Measurements from ENCODE around the gene ZNF593. TPM values are rescaled to one million over a fixed set of nuclear protein-coding genes. Genes with fewer than 3 reads are reported as not detected.

The ZNF593 gene
- polyA plus RNA-seq, 2 of the 4 experiments (the other 2 are of a cell fraction), result 27.2 to 45.4 TPM

DNA sequence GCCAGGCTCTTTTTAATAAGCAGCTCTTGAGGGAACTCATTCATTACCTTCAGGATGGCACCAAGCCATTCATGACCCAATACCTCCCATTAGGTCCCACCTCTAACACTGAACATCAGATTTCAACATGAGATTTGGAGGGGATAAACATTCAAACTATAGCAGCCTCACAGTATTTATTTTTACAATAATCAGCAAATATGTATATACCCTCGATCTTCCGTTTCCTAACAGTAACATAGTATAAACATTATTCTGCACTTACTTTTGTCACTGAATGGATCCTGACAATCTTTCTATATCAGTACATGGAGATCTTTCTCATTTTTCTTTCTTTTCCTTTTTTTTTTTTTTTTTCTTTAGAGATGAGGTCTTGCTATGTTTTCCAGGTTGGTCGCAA lies 26.1 kb downstream of the ZNF593 start:
- ChIA-PET CTCF (no interaction called here), POLR2A (no interaction called here)
- Histone ChIP-seq H3K4me3 (no peak overlapping the region), H3K9me3 (no peaks in the 10 kb centered on the region), H3K4me1 (no peaks in the 10 kb centered on the region), H3K4me2 (no peak overlapping the region), H3K27ac (no peak overlapping the region)
- DNase-seq (ENCODE audit: low read depth in 1 of 2, low spot score in 1 of 2) (no peak), FAIRE-seq (no peak), ATAC-seq (no peak)
- 48% methylated on average over 3 of the region's 3 CpGs for WGBS (ENCODE audit: missing lambda C conversion rate)
- TF ChIP-seq MAFK (IDR thresholded peaks at IDR 0.05; ENCODE audit: partially characterized antibody) (peak; percentile 29), HOXA7 (CRISPR knock-in tag; IDR thresholded peaks at IDR 0.05) (no peak)

DNA sequence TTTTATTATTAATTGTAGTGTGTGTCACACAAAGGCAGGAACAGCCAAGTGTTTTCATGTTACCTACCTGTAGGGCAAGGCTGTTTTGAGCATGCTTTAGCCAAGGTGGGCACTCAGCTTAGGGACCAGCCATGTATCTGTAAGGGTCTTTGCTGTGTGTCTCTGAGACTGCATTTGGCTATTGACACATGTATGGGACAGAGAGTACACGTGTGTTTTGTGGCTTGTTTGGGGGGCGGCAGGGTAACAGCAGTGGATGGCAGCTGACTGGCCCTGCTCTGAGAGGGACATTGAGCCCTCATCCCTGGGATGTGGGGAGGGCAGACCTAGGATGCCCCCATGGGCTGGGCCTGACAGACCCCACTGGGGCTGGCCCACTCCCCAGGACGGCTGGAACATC lies 27.6 kb downstream of the ZNF593 start:
- Histone ChIP-seq H3K27ac (no peak overlapping the region), H3K4me1 (no peaks in the 10 kb centered on the region), H3K4me2 (no peak overlapping the region), H3K4me3 (no peak overlapping the region), H3K9me3 (no peaks in the 10 kb centered on the region)
- ChIA-PET CTCF (interaction anchor here (1.4 to 1.6 kb wide), 3 partner anchors 8 to 37 kb away, joined by 4 to 5 read pairs (median 5); partner anchors contain the start of genes CEP85 and ZNF593), POLR2A (no interaction called here)
- 7% methylated on average over 2 of the region's 3 CpGs for WGBS (ENCODE audit: missing lambda C conversion rate)
- ATAC-seq (no peak), DNase-seq (ENCODE audit: low read depth in 1 of 2, low spot score in 1 of 2) (no peak), FAIRE-seq (no peak)
- TF ChIP-seq HOXB13 (CRISPR knock-in tag; IDR thresholded peaks at IDR 0.05; ENCODE audit: low read depth) (no peak), RARB (CRISPR knock-in tag; IDR thresholded peaks at IDR 0.05) (no peak), PHF8 (IDR thresholded peaks at IDR 0.05; ENCODE audit: borderline replicate concordance, low read depth) (no peak), HOXB5 (CRISPR knock-in tag; IDR thresholded peaks at IDR 0.05) (no peak), TFCP2L1 (CRISPR knock-in tag; IDR thresholded peaks at IDR 0.05) (no peak), ZNF302 (CRISPR knock-in tag; IDR thresholded peaks at IDR 0.05) (no peak), TP53 (CRISPR knock-in tag; IDR thresholded peaks at IDR 0.05) (no peak), EP300 (IDR thresholded peaks at IDR 0.05) (no peak)
- TF ChIP-seq, protein P1, sequence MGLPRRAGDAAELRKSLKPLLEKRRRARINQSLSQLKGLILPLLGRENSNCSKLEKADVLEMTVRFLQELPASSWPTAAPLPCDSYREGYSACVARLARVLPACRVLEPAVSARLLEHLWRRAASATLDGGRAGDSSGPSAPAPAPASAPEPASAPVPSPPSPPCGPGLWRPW (IDR thresholded peaks at IDR 0.05), result no peak

DNA sequence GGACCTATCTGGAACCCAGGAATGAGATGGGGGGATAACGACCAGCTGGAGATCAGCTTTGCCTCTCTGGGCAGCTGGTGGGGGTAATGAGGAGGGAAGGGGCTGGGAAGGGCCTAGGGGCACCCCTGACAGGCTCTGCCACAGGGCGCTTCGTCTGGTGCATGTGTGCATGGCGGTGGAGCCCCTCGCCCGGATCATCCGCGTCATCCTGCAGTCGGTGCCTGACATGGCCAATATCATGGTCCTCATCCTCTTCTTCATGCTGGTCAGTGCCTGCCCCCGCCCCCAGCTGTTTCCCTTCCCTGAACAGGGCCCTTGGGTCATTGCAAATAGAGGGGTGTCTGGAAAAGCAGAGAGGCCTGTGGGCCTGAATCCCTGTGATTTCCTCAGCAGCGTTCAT lies 28.1 kb downstream of the ZNF593 start:
- no peaks in the 10 kb centered on the region for H3K4me1 ChIP-seq
- WGBS (ENCODE audit: missing lambda C conversion rate), result 74% methylated on average over 11 of the region's 11 CpGs
- H3K4me2 ChIP-seq, result no peak overlapping the region
- no peak for ATAC-seq
- DNase-seq (ENCODE audit: low read depth in 1 of 2, low spot score in 1 of 2), result no peak
- TF ChIP-seq CHD2 (IDR thresholded peaks at IDR 0.05; ENCODE audit: low read length, partially characterized antibody) (no peak), KDM1A (IDR thresholded peaks at IDR 0.05; ENCODE audit: low read depth) (no peak), EHMT2 (IDR thresholded peaks at IDR 0.05; ENCODE audit: low read depth) (no peak), FOXS1 (CRISPR knock-in tag; IDR thresholded peaks at IDR 0.05) (no peak), HEYL (CRISPR knock-in tag; IDR thresholded peaks at IDR 0.05) (no peak), NR3C1 (IDR thresholded peaks at IDR 0.05) (no peak), RARB (CRISPR knock-in tag; IDR thresholded peaks at IDR 0.05) (no peak), RAD21 (conservative IDR thresholded peaks at IDR 0.05 in 1 of 2, IDR thresholded peaks at IDR 0.05 in 1 of 2) (no peak), HOXB5 (CRISPR knock-in tag; IDR thresholded peaks at IDR 0.05) (no peak), BHLHE40 (IDR thresholded peaks at IDR 0.05; ENCODE audit: low read depth, low read length) (no peak), POLR2A (IDR thresholded peaks at IDR 0.05; ENCODE audit: low read length) (no peak)
- TF ChIP-seq, protein P2, sequence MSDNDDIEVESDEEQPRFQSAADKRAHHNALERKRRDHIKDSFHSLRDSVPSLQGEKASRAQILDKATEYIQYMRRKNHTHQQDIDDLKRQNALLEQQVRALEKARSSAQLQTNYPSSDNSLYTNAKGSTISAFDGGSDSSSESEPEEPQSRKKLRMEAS (IDR thresholded peaks at IDR 0.05), result no peak
- TF ChIP-seq, protein P3, sequence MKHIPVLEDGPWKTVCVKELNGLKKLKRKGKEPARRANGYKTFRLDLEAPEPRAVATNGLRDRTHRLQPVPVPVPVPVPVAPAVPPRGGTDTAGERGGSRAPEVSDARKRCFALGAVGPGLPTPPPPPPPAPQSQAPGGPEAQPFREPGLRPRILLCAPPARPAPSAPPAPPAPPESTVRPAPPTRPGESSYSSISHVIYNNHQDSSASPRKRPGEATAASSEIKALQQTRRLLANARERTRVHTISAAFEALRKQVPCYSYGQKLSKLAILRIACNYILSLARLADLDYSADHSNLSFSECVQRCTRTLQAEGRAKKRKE (CRISPR knock-in tag; IDR thresholded peaks at IDR 0.05; ENCODE audit: low read depth), result no peak
- no peak overlapping the region for H3K27ac ChIP-seq
- no peak overlapping the region for H3K4me3 ChIP-seq
- H3K9me3 ChIP-seq, result no peaks in the 10 kb centered on the region
- CTCF ChIA-PET, result interaction anchor here (1.0 to 1.6 kb wide), 4 partner anchors 9 to 53 kb away, joined by 4 to 5 read pairs (median 4); partner anchors contain the start of genes CEP85 and ZNF593
- FAIRE-seq, result no peak
- POLR2A ChIA-PET, result interaction anchor here (0.5 kb wide), 1 partner anchor 131 kb away, joined by 4 read pairs; no protein-coding TSS in a partner anchor
